BLaER1 treated with 17β-estradiol and CSF1 and Interleukin-3, amounts not matched to agents 10 nM and 100 nM (cell line): ENCODE data around the gene MOCOS.
"Not testable (repeated sequence)": the region's sequence is repeated elsewhere in the genome, so short reads cannot be mapped to it uniquely, and the experiment has no call there.

Experiments used
- H3K27ac ChIP-seq, 11 experiments: shearing (Covaris generic); formaldehyde crosslinking; 2 replicates each; pipeline ENCODE4 v1.8.1; 2022
- H3K27me3 ChIP-seq, 11 experiments: shearing (Covaris generic); formaldehyde crosslinking; 2 replicates each; pipeline ENCODE4 v1.8.1; 2022
- H3K36me3 ChIP-seq, 11 experiments: shearing (Covaris generic); formaldehyde crosslinking; 2 replicates each; pipeline ENCODE4 v1.8.1; 2022
- H3K4me1 ChIP-seq, 10 experiments: shearing (Covaris generic); formaldehyde crosslinking; 2 replicates each; pipeline ENCODE4 v1.8.1; 2022
- H3K4me2 ChIP-seq, 11 experiments: shearing (Covaris generic); formaldehyde crosslinking; 2 replicates each; pipeline ENCODE4 v1.8.1; 2022
- H3K4me3 ChIP-seq, 10 experiments: shearing (Covaris generic); formaldehyde crosslinking; 2 replicates each; pipeline ENCODE4 v1.8.1; 2022
- H3K9ac ChIP-seq, 11 experiments: shearing (Covaris generic); formaldehyde crosslinking; 2 replicates each; pipeline ENCODE4 v1.8.1; 2022
- H3K9me3 ChIP-seq, 11 experiments: shearing (Covaris generic); formaldehyde crosslinking; replicated peaks in 1 of 11; 2 replicates each; pipeline ENCODE4 v1.8.1; 2022
- H4K20me1 ChIP-seq, 11 experiments: shearing (Covaris generic); formaldehyde crosslinking; 2 replicates each; pipeline ENCODE4 v1.8.1; 2022
- Cebpa-rat ChIP-seq, 11 experiments: shearing (Covaris generic); IDR thresholded peaks; 2 replicates each; pipeline ENCODE4 v1.8.1; 2022

MOCOS gene

GRCh38 chr18:36153771-36154170, 33.5 kb upstream of the MOCOS start:
- Histone ChIP-seq H3K4me2 (no peak overlapping the region), H3K4me3 (no peak overlapping the region), H3K9me3 (no peaks in the 10 kb centered on the region), H3K36me3 (peaks cover 92 to 100% (median 100%) of the 10 kb centered on the region in 11 experiments), H3K4me1 (peaks cover 0 to 13% (median 8%) of the 10 kb centered on the region in 10 experiments; a peak in 15 of 20 replicates), H3K27me3 (no peaks in the 10 kb centered on the region), H3K27ac (no peak overlapping the region), H4K20me1 (peaks cover 0 to 32% (median 6%) of the 10 kb centered on the region in 11 experiments; a peak in 10 of 22 replicates), H3K9ac (no peak overlapping the region)
- no peak for TF ChIP-seq Cebpa-rat (IDR thresholded peaks at IDR 0.05)

DNA sequence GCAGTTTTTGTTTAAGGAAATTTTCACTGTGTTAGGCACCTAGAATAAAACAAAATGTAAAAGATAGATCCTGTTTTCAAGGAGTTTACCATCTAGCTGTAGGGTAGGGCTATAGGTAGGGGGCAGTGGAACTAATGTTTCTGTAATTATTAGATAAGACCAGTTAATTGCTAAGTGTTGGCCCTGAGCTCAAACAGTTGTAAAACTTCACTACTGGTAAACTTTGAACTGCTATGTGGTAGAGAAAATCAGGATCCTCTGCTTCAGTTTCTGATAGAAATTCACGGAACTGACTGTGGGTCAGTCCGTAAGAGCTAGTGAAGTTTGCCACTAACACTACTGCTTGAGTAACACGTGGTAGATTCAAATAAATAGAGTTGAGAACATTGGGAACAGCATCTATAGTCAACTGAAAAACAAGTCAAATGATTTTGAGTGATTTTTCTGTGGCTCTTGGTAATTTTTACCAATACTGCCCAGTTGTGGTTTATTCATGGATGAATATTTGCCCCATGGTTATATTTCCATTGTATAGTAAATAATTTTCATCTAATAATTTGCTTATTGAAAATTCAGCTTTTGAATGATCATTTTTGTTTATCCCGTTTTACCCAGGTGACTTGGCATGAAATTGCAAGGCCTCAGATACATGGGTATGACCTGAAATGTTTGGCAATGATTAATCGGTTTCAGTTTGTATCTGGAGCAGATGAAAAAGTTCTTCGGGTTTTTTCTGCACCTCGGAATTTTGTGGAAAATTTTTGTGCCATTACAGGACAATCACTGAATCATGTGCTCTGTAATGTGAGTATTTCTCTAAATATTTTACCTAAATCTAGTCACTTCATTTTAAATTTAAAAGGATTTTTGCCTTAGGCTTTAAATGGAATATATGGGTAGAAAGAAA, 31.2 kb upstream of the MOCOS start:
- H3K4me2 ChIP-seq, result no peak overlapping the region
- no peaks in the 10 kb centered on the region for H3K9me3 ChIP-seq
- H3K9ac ChIP-seq, result no peak overlapping the region
- no peak overlapping the region for H3K27ac ChIP-seq
- TF ChIP-seq Cebpa-rat (IDR thresholded peaks at IDR 0.05), result no peak
- peaks cover 92 to 100% (median 100%) of the 10 kb centered on the region in 11 experiments for H3K36me3 ChIP-seq
- no peaks in the 10 kb centered on the region for H3K27me3 ChIP-seq
- H3K4me1 ChIP-seq, result peaks cover 0 to 6% (median 0%) of the 10 kb centered on the region in 10 experiments; a peak in 1 of 20 replicates
- H3K4me3 ChIP-seq, result no peak overlapping the region
- peaks cover 0 to 25% (median 5%) of the 10 kb centered on the region in 11 experiments; a peak in 7 of 22 replicates for H4K20me1 ChIP-seq

- no peak overlapping the region for H3K27ac ChIP-seq
- H4K20me1 ChIP-seq, result peaks cover 0 to 29% (median 5%) of the 10 kb centered on the region in 11 experiments; a peak in 7 of 22 replicates
- H3K4me3 ChIP-seq, result no peak overlapping the region
- H3K4me2 ChIP-seq, result no peak overlapping the region
- H3K9ac ChIP-seq, result no peak overlapping the region
- no peak for TF ChIP-seq Cebpa-rat (IDR thresholded peaks at IDR 0.05)
- H3K4me1 ChIP-seq, result peaks cover 0 to 6% (median 0%) of the 10 kb centered on the region in 10 experiments; a peak in 1 of 20 replicates
- H3K9me3 ChIP-seq, result no peaks in the 10 kb centered on the region
- no peaks in the 10 kb centered on the region for H3K27me3 ChIP-seq
- H3K36me3 ChIP-seq, result peaks cover 92 to 100% (median 100%) of the 10 kb centered on the region in 11 experiments
These were observed 29.9 kb upstream of the MOCOS start for GRCh38 chr18:36157441-36157840.

DNA sequence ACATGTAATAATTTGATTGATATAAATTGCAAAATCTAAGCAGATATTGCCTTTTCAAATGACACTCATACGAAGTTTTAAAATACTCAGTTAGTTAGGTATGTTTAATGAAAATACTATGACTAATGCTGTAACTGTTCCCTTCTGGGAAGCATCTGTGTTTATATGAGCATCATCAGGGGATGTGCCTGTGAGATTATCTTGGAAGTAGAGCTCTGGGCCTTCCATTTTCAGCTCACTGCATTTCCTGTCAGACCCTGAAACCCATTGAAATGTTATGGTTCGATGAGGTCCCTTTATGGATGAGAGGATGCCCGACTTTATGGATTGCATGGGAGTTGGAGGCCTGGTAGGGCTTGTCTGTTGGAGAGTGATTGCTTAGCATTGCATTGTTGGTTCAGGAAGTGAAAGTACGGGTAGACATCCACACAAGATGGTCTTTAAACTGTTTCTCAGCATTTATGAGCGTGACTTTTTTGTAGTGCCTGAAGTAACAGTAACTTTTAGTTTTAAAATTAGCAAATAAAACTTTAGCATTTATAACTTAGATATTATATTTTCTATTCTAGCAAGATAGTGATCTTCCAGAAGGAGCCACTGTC, 28.9 kb upstream of the MOCOS start:
- H3K4me2 ChIP-seq, result no peak overlapping the region
- TF ChIP-seq Cebpa-rat (IDR thresholded peaks at IDR 0.05), result no peak
- no peaks in the 10 kb centered on the region for H3K27me3 ChIP-seq
- H3K4me1 ChIP-seq, result peaks cover 0 to 6% (median 0%) of the 10 kb centered on the region in 10 experiments; a peak in 1 of 20 replicates
- H3K4me3 ChIP-seq, result no peak overlapping the region
- H3K27ac ChIP-seq, result no peak overlapping the region
- H3K36me3 ChIP-seq, result peaks cover 92 to 100% (median 100%) of the 10 kb centered on the region in 11 experiments
- no peaks in the 10 kb centered on the region for H3K9me3 ChIP-seq
- peaks cover 0 to 33% (median 5%) of the 10 kb centered on the region in 11 experiments; a peak in 7 of 22 replicates for H4K20me1 ChIP-seq
- H3K9ac ChIP-seq, result no peak overlapping the region

- Histone ChIP-seq H3K36me3 (peaks cover 92 to 100% (median 100%) of the 10 kb centered on the region in 11 experiments), H3K27me3 (no peaks in the 10 kb centered on the region), H4K20me1 (peaks cover 0 to 33% (median 5%) of the 10 kb centered on the region in 11 experiments; a peak in 7 of 22 replicates), H3K9ac (no peak overlapping the region), H3K4me2 (no peak overlapping the region), H3K4me3 (no peak overlapping the region), H3K27ac (no peak overlapping the region), H3K9me3 (no peaks in the 10 kb centered on the region), H3K4me1 (peaks cover 0 to 6% (median 0%) of the 10 kb centered on the region in 10 experiments; a peak in 1 of 20 replicates)
- TF ChIP-seq Cebpa-rat (IDR thresholded peaks at IDR 0.05), result no peak
These were observed 26.3 kb upstream of the MOCOS start for GRCh38 chr18:36160959-36161371.

DNA sequence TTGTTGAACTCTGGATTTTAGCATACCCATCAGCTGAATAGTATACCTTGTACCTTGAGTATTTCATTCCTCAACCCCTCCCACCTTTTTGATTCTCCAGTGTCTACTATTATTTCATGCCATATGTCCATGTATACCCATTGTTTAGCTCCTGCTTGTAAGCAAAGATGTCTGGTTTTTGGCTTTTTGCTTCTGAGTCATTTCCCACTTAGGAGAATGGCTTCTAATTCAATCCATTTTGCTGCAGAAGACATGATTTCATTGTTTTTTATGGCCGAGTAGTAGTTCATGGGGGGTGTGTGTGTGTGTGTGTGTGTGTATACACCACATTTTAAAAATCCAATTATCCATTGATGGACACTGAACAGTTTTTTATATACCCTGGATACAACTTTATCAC, 24.3 kb upstream of the MOCOS start:
- Histone ChIP-seq H4K20me1 (peaks cover 0 to 28% (median 2%) of the 10 kb centered on the region in 11 experiments; a peak in 5 of 22 replicates), H3K36me3 (peaks cover 93 to 100% (median 100%) of the 10 kb centered on the region in 11 experiments), H3K4me2 (no peak overlapping the region), H3K4me3 (no peak overlapping the region), H3K27ac (no peak overlapping the region), H3K9ac (no peak overlapping the region), H3K27me3 (no peaks in the 10 kb centered on the region), H3K9me3 (peaks cover 0 to 6% (median 0%) of the 10 kb centered on the region in 11 experiments; a peak in 6 of 22 replicates), H3K4me1 (peaks cover 0 to 6% (median 0%) of the 10 kb centered on the region in 10 experiments; a peak in 1 of 20 replicates)
- TF ChIP-seq Cebpa-rat (IDR thresholded peaks at IDR 0.05), result no peak

- Histone ChIP-seq H3K4me2 (no peak overlapping the region), H3K4me3 (no peak overlapping the region), H3K4me1 (no peaks in the 10 kb centered on the region), H3K9me3 (peaks cover 0 to 6% (median 0%) of the 10 kb centered on the region in 11 experiments; a peak in 6 of 22 replicates), H3K27me3 (no peaks in the 10 kb centered on the region), H3K27ac (no peak overlapping the region), H3K9ac (no peak overlapping the region), H4K20me1 (peaks cover 0 to 15% (median 0%) of the 10 kb centered on the region in 11 experiments; a peak in 5 of 22 replicates), H3K36me3 (peaks cover 97 to 100% (median 100%) of the 10 kb centered on the region in 11 experiments)
- TF ChIP-seq Cebpa-rat (IDR thresholded peaks at IDR 0.05), result no peak
These were observed 19.5 kb upstream of the MOCOS start for GRCh38 chr18:36167692-36168218.

GRCh38 chr18:36168296-36168695, 19.0 kb upstream of the MOCOS start:
- H3K27ac ChIP-seq, H3K4me2 ChIP-seq, H3K27me3 ChIP-seq, H3K9me3 ChIP-seq, H3K4me1 ChIP-seq, H3K9ac ChIP-seq, H3K4me3 ChIP-seq: not testable (repeated sequence)
- peaks cover 0 to 13% (median 1%) of the 10 kb centered on the region in 11 experiments; a peak in 4 of 22 replicates for H4K20me1 ChIP-seq
- peaks cover 97 to 100% (median 100%) of the 10 kb centered on the region in 11 experiments for H3K36me3 ChIP-seq

DNA sequence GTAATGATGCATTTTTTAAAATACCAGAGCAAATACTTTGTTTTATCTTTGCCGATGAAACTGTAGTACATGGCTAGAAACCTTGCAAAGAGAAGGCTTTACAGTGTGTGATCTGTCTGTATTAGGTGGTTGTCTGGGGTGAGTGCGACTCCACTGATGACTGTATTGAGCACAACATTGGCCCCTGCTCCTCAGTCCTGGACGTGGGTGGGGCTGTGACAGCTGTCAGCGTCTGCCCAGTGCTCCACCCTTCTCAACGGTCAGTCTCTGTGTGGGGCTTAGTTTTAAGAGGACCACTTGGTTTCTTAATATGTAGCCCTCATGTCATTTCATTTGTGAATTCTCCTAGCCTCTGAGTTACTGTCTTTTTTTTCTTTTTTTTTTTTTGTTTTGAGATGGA, 17.4 kb upstream of the MOCOS start:
- H3K27me3 ChIP-seq, result no peaks in the 10 kb centered on the region
- H4K20me1 ChIP-seq, result peaks cover 0 to 18% (median 0%) of the 10 kb centered on the region in 11 experiments; a peak in 4 of 22 replicates
- H3K27ac ChIP-seq, result no peak overlapping the region
- H3K4me3 ChIP-seq, result no peak overlapping the region
- no peak overlapping the region for H3K9ac ChIP-seq
- H3K4me2 ChIP-seq, result no peak overlapping the region
- H3K36me3 ChIP-seq, result peaks cover 95 to 100% (median 99%) of the 10 kb centered on the region in 11 experiments
- peaks cover 0 to 6% (median 0%) of the 10 kb centered on the region in 11 experiments; a peak in 6 of 22 replicates for H3K9me3 ChIP-seq
- no peak for TF ChIP-seq Cebpa-rat (IDR thresholded peaks at IDR 0.05)
- no peaks in the 10 kb centered on the region for H3K4me1 ChIP-seq
